Measurements from ENCODE around the gene ZNF132. TPM values are rescaled to one million over a fixed set of nuclear protein-coding genes. Genes with fewer than 3 reads are reported as not detected.

Gene ZNF132
- total RNA-seq, 1 experiment from 2014 or later = not detected

DNA sequence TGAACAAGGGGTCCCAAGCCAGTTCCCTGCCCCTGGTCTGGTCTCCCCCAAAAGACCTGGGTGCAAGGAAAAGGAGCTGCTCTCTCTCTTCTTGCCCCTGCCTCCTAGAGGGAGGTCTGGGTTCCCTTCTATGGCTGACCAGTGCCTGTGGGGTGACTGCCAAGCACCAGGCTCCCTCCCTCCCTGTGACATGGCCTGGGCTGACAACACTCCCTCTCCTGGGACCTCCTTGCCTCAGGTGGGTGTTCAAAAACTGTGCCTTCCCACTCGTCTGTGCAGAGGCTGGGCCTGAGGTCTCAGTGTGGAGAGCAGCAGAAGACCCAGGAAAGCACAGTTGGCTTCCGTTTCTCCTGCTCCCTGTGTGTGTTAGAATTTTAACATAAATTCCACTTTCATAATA lies 40.9 kb upstream of the ZNF132 start:
- Mint-ChIP-seq H3K27me3 (ENCODE audit: unreplicated experiment) (no peaks in the 10 kb centered on the region), H3K4me1 (ENCODE audit: low read depth, unreplicated experiment) (peaks cover 9% of the 10 kb centered on the region), H3K4me3 (ENCODE audit: low read depth, unreplicated experiment) (no peak overlapping the region), H3K9me3 (ENCODE audit: low read depth, unreplicated experiment) (no peaks in the 10 kb centered on the region), H3K36me3 (ENCODE audit: insufficient read depth, unreplicated experiment) (peaks cover 32% of the 10 kb centered on the region), H3K27ac (ENCODE audit: unreplicated experiment) (no peak overlapping the region)
- CTCF ChIA-PET = no interaction called here
- BruUV-seq (replicated peaks) = no TSS peak
- no peak for DNase-seq
- intact Hi-C loops (cut with micrococcal nuclease; ENCODE audit: unreplicated experiment) = no loop called here
- TF ChIP-seq CTCF (IDR thresholded peaks at IDR 0.05; ENCODE audit: unreplicated experiment) = no peak

- Mint-ChIP-seq H3K27me3 (ENCODE audit: unreplicated experiment) (no peaks in the 10 kb centered on the region), H3K36me3 (ENCODE audit: insufficient read depth, unreplicated experiment) (peaks cover 36% of the 10 kb centered on the region), H3K4me3 (ENCODE audit: low read depth, unreplicated experiment) (no peak overlapping the region), H3K9me3 (ENCODE audit: low read depth, unreplicated experiment) (no peaks in the 10 kb centered on the region), H3K4me1 (ENCODE audit: low read depth, unreplicated experiment) (peaks cover 9% of the 10 kb centered on the region), H3K27ac (ENCODE audit: unreplicated experiment) (no peak overlapping the region)
- CTCF ChIA-PET = no interaction called here
- no peak for TF ChIP-seq CTCF (IDR thresholded peaks at IDR 0.05; ENCODE audit: unreplicated experiment)
- no TSS peak for BruUV-seq (replicated peaks)
- intact Hi-C loops (cut with micrococcal nuclease; ENCODE audit: unreplicated experiment) = no loop called here
- no peak for DNase-seq
Measured at GRCh38 chr19:58480481-58480830, 40.5 kb upstream of the ZNF132 start.

GRCh38 chr19:58479736-58480480 lies 40.0 kb upstream of the ZNF132 start:
- no TSS peak for BruUV-seq (replicated peaks)
- intact Hi-C loops (cut with micrococcal nuclease; ENCODE audit: unreplicated experiment) = no loop called here
- Mint-ChIP-seq H3K4me1 (ENCODE audit: low read depth, unreplicated experiment) (peaks cover 9% of the 10 kb centered on the region), H3K9me3 (ENCODE audit: low read depth, unreplicated experiment) (no peaks in the 10 kb centered on the region), H3K27me3 (ENCODE audit: unreplicated experiment) (no peaks in the 10 kb centered on the region), H3K4me3 (ENCODE audit: low read depth, unreplicated experiment) (no peak overlapping the region), H3K36me3 (ENCODE audit: insufficient read depth, unreplicated experiment) (peaks cover 41% of the 10 kb centered on the region), H3K27ac (ENCODE audit: unreplicated experiment) (no peak overlapping the region)
- no peak for DNase-seq
- CTCF ChIA-PET = no interaction called here
- TF ChIP-seq CTCF (IDR thresholded peaks at IDR 0.05; ENCODE audit: unreplicated experiment) = no peak

DNA sequence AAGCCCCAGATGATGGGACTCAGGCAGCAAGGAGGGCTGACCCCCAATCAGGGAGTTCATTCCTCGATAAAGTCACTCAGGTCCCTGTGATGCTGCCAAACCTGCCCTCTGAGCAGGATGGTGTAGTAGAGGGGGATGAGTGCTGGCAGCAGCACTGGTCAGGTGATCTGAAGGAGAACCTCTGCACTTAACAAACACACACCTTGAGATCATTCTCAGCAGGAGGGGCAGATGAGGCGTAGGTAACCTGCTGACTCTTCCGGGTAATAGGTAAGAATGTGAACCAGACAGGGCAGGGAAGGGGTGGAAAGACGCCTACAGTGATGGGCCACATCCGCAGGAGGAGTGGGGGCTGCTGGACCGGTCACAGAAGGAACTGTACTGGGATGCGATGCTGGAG lies 39.4 kb upstream of the ZNF132 start:
- H3K9me3 Mint-ChIP-seq (ENCODE audit: low read depth, unreplicated experiment) = no peaks in the 10 kb centered on the region

More for the DNA sequence above, 39.4 kb upstream of the ZNF132 start:
- no peak for DNase-seq
- Mint-ChIP-seq H3K4me3 (ENCODE audit: low read depth, unreplicated experiment) (no peak overlapping the region), H3K27me3 (ENCODE audit: unreplicated experiment) (no peaks in the 10 kb centered on the region), H3K27ac (ENCODE audit: unreplicated experiment) (no peak overlapping the region), H3K36me3 (ENCODE audit: insufficient read depth, unreplicated experiment) (peaks cover 48% of the 10 kb centered on the region), H3K4me1 (ENCODE audit: low read depth, unreplicated experiment) (peaks cover 9% of the 10 kb centered on the region)
- BruUV-seq (replicated peaks) = no TSS peak
- intact Hi-C loops (cut with micrococcal nuclease; ENCODE audit: unreplicated experiment) = no loop called here
- CTCF ChIA-PET = no interaction called here
- TF ChIP-seq CTCF (IDR thresholded peaks at IDR 0.05; ENCODE audit: unreplicated experiment) = no peak
